Left ventricle myocardium inferior (tissue), 1 donor: ENCODE results near the gene TTLL1. TPM values are rescaled to one million over a fixed set of nuclear protein-coding genes. Genes with fewer than 3 reads are reported as not detected.

ENCODE experiments used
- DNase-seq: peaks from one replicate; pipeline ENCODE4 v3.0.0-alpha.2; 2020
- H3K27ac ChIP-seq: fragments of 200-600 bp; replicated peaks from 2 replicates; pipeline ENCODE4 v1.8.0; 2021
- H3K27me3 ChIP-seq: fragments of 200-600 bp; 2 replicates; pipeline ENCODE4 v1.8.0; 2021; ENCODE audit warnings: low read depth
- H3K36me3 ChIP-seq: fragments of 200-600 bp; 2 replicates; pipeline ENCODE4 v1.8.0; 2021
- H3K4me1 ChIP-seq: fragments of 200-600 bp; 2 replicates; pipeline ENCODE4 v1.8.0; 2021
- H3K4me3 ChIP-seq: fragments of 200-600 bp; 2 replicates; pipeline ENCODE4 v1.8.0; 2021; ENCODE audit warnings: mild to moderate bottlenecking, moderate library complexity
- H3K9me3 ChIP-seq: fragments of 200-600 bp; replicated peaks from 2 replicates; pipeline ENCODE4 v1.8.0; 2021
- intact Hi-C: fragments of 100-400 bp; cut with micrococcal nuclease; formaldehyde crosslinking; loops from one replicate; pipeline ENCODE4 v1.11.0; 2022
- total RNA-seq: library from RNA; stranded (reverse); fragmentation: NEBNext Ultra II Directional; extraction: Animal tissue kit (Norgen Biotek cat#: 25700); gene quantifications from one replicate; pipeline ENCODE4 v1.2.1, GENCODE V29; 2021
- TF ChIP-seq, protein P1 (sequence below): fragments of 200-600 bp; IDR thresholded peaks from 2 replicates; pipeline ENCODE4 v1.8.0; 2021; ENCODE audit warnings: antibody characterized with exemption, mild to moderate bottlenecking, borderline replicate concordance
- donor health status: DM: no; HTN: yes; CAD: no; lungs with severe emphysema.

The TTLL1 gene
- total RNA-seq, 1 donor from 2014 or later: 8.5 TPM

DNA sequence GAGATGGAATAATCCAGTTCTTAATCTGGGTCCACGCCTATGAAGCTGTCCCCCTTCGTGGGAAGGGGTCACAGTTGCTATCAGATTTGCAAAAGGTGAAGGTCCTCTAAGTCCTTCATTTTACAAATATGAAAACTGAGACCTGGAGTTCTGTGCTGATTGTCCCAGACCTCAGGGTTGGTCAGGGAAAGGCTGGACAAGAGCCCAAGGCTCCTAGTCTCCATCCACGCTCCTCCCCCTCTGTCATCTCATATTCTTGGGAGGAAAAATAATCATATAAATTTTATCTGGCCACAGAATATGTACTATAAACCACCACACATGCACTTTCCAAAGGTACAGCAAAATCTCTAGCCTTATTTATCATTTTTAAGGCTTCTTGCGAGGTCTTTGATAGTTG is 79.7 kb downstream of the TTLL1 start:
- peaks cover 65% of the 10 kb centered on the region for H3K4me1 ChIP-seq
- no peak overlapping the region for H3K4me3 ChIP-seq
- peak overlapping the region; percentile 52 for H3K27ac ChIP-seq
- TF ChIP-seq, protein P1, sequence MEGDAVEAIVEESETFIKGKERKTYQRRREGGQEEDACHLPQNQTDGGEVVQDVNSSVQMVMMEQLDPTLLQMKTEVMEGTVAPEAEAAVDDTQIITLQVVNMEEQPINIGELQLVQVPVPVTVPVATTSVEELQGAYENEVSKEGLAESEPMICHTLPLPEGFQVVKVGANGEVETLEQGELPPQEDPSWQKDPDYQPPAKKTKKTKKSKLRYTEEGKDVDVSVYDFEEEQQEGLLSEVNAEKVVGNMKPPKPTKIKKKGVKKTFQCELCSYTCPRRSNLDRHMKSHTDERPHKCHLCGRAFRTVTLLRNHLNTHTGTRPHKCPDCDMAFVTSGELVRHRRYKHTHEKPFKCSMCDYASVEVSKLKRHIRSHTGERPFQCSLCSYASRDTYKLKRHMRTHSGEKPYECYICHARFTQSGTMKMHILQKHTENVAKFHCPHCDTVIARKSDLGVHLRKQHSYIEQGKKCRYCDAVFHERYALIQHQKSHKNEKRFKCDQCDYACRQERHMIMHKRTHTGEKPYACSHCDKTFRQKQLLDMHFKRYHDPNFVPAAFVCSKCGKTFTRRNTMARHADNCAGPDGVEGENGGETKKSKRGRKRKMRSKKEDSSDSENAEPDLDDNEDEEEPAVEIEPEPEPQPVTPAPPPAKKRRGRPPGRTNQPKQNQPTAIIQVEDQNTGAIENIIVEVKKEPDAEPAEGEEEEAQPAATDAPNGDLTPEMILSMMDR: no peak
- intact Hi-C loops: no loop called here
- H3K36me3 ChIP-seq: no peaks in the 10 kb centered on the region
- DNase-seq: no peak
- H3K9me3 ChIP-seq: no peaks in the 10 kb centered on the region
- H3K27me3 ChIP-seq: no peaks in the 10 kb centered on the region

DNA sequence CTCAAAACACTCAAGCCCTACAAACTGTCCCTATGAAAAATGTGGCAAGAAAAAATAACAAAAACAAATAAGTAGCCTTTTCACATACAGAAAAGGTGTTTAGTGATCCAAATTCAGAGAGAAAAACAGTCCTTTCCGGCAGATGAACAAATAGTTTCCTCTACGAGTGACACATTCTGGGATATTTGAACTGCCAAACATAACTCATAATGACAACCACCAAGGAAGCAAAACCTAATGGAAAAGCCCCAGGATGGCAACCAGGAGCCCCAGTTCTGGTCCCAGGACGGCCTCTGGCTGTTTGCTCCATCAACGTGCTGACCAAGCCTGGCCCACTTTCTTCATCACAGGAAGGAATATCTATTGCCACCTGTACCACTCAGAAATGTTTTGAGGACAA is 80.3 kb downstream of the TTLL1 start:
- TF ChIP-seq, protein P1: no peak

DNA sequence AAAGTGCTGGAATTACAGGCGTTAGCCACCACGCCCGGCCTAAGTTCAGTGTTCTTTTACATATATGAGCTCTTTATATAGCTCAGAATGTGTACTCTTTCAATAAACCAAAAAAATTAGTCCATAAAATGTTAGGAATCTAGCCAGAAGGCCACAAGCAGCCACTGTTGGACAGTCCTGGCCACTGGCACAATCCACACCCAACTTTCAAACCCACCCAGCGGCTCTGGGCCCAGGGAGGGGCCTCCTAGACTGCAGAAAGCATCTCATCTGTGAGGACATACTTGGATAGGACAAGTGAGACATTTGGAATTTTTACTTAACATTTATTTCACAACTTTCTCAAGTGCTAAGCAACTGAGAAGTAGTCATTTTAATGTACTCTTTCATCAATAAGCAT is 80.7 kb downstream of the TTLL1 start:
- H3K4me3 ChIP-seq: no peak overlapping the region
- DNase-seq: no peak
- no peaks in the 10 kb centered on the region for H3K27me3 ChIP-seq
- H3K27ac ChIP-seq: peak overlapping the region; percentile 52
- intact Hi-C loops: no loop called here
- no peaks in the 10 kb centered on the region for H3K9me3 ChIP-seq
- peaks cover 65% of the 10 kb centered on the region for H3K4me1 ChIP-seq
- no peaks in the 10 kb centered on the region for H3K36me3 ChIP-seq
- TF ChIP-seq, protein P1: no peak

More for the DNA sequence above, 80.3 kb downstream of the TTLL1 start:
- Histone ChIP-seq H3K4me3 (no peak overlapping the region), H3K4me1 (peaks cover 65% of the 10 kb centered on the region), H3K36me3 (no peaks in the 10 kb centered on the region), H3K27ac (peak overlapping the region; percentile 52), H3K9me3 (no peaks in the 10 kb centered on the region), H3K27me3 (no peaks in the 10 kb centered on the region)
- no peak for DNase-seq
- intact Hi-C loops: no loop called here

DNA sequence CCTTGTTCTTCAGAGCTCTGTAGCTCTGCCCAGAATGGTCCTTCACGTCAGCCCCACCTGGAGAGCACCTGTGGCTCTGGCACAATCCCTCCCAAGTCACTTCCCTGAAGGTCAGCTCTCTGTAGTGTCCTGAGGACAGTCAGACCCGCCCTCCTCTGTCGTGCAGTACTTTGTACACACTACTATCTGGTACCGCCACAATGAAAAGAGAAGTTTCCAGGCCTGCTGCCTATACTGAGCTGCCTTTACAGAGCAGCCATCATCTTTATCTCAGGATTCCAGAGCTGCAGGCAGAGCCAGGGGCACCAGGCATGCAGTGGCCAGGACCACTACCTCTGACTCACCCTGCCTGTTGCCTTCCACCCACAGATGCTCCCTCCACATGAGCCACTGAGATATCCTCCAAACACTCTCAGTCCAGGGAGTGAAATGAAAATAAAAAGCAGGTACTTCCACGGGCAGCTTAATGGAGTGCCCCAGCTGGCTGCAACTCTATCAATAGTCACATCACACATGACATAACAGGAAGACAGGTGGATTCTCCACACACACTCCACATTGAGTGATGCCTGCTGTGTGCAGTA is 81.6 kb downstream of the TTLL1 start:
- H3K4me3 ChIP-seq: no peak overlapping the region
- H3K36me3 ChIP-seq: no peaks in the 10 kb centered on the region
- no peaks in the 10 kb centered on the region for H3K9me3 ChIP-seq
- H3K27ac ChIP-seq: peak overlapping the region; percentile 52
- H3K4me1 ChIP-seq: peaks cover 65% of the 10 kb centered on the region
- no peaks in the 10 kb centered on the region for H3K27me3 ChIP-seq
- no peak for DNase-seq
- intact Hi-C loops: no loop called here
- TF ChIP-seq, protein P1: no peak

DNA sequence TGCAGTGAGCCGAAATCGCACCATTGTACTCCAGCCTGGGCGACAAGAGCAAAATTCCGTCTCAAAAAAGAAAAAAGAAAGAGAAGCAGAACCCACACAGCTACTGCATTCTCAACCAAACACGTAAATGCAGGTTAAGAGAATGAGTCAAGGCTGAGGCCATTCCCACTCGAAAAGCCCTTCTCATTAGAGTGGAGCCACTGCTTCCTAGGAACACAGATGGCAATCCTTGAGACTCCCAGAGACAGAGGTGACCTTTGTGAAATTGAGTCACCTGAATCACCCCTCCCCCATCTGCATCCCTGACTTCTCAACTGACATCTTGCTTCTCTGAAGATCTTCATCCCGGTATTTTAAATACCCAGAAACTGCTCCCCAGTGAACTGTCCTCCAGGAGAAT is 82.4 kb downstream of the TTLL1 start:
- Histone ChIP-seq H3K27me3 (no peaks in the 10 kb centered on the region), H3K36me3 (no peaks in the 10 kb centered on the region), H3K27ac (no peak overlapping the region), H3K4me3 (no peak overlapping the region), H3K9me3 (no peaks in the 10 kb centered on the region), H3K4me1 (peaks cover 72% of the 10 kb centered on the region)
- intact Hi-C loops: no loop called here
- DNase-seq: no peak
- TF ChIP-seq, protein P1: no peak
